Measurements from ENCODE around the gene ZC3H13.
A peak's percentile ranks its signal among the peaks of the same experiment; 100 is the strongest.

ZC3H13 gene

GRCh38 chr13:46058268-46058667, 5.7 kb upstream of the ZC3H13 start:
- DNase-seq: no peak

GRCh38 chr13:46057256-46058015, 4.9 kb upstream of the ZC3H13 start:
- DNase-seq: peak; percentile 72

GRCh38 chr13:46053162-46054012, 841 bp upstream of the ZC3H13 start:
- no peak for DNase-seq

- no peak for DNase-seq
These were observed 603 bp downstream of the ZC3H13 start for GRCh38 chr13:46051968-46052318.

GRCh38 chr13:46050771-46051170, 1.8 kb downstream of the ZC3H13 start:
- DNase-seq: no peak

- no peak for DNase-seq
These were observed 7.1 kb downstream of the ZC3H13 start for GRCh38 chr13:46045424-46045823.

GRCh38 chr13:46043647-46044046, 8.9 kb downstream of the ZC3H13 start:
- DNase-seq: no peak

GRCh38 chr13:46041419-46041839, 11.1 kb downstream of the ZC3H13 start:
- DNase-seq: peak; percentile 88

GRCh38 chr13:46040763-46041162, 11.8 kb downstream of the ZC3H13 start:
- DNase-seq: no peak

- peak; percentile 58 for DNase-seq
These were observed 12.9 kb downstream of the ZC3H13 start for GRCh38 chr13:46039411-46040182.

- no peak for DNase-seq
These were observed 14.2 kb downstream of the ZC3H13 start for GRCh38 chr13:46038296-46038695.

- DNase-seq: no peak
These were observed 17.5 kb downstream of the ZC3H13 start for GRCh38 chr13:46035066-46035465.

GRCh38 chr13:46032341-46032740, 20.2 kb downstream of the ZC3H13 start:
- DNase-seq: no peak

- DNase-seq: no peak
These were observed 20.8 kb downstream of the ZC3H13 start for GRCh38 chr13:46031581-46032263.

GRCh38 chr13:46025157-46025556, 27.4 kb downstream of the ZC3H13 start:
- DNase-seq: no peak

- peak; percentile 27 for DNase-seq
These were observed 30.1 kb downstream of the ZC3H13 start for GRCh38 chr13:46022481-46022880.

GRCh38 chr13:46016216-46016615, 36.3 kb downstream of the ZC3H13 start:
- no peak for DNase-seq

- peak; percentile 32 for DNase-seq
These were observed 37.2 kb downstream of the ZC3H13 start for GRCh38 chr13:46015366-46015765.

- DNase-seq: no peak
These were observed 40.1 kb downstream of the ZC3H13 start for GRCh38 chr13:46012404-46012803.

GRCh38 chr13:46010148-46010547, 42.4 kb downstream of the ZC3H13 start:
- DNase-seq: peak; percentile 18

- DNase-seq: no peak
These were observed 43.9 kb downstream of the ZC3H13 start for GRCh38 chr13:46008631-46009030.

GRCh38 chr13:46006688-46007452, 45.7 kb downstream of the ZC3H13 start:
- peak; percentile 5 for DNase-seq
